D721Med (cell line): Measurements from ENCODE around the gene KLHL1.

Source experiments
- DNase-seq: peaks from one replicate; pipeline ENCODE4 v3.0.0; 2011; ENCODE audit warnings: low spot score; ENCODE audit not compliant: insufficient read length
- FAIRE-seq: peaks from 2 replicates; lab custom pipeline; 2011; peaks lifted over from hg19 to GRCh38; lab: Jason Lieb, UNC
- CTCF ChIP-seq: IDR thresholded peaks from 2 replicates; pipeline ENCODE4 v1.5.1; 2012; ENCODE audit warnings: mild to moderate bottlenecking, control low read depth; ENCODE audit not compliant: insufficient read depth; ENCODE audit errors: missing control alignments

KLHL1 gene

DNA sequence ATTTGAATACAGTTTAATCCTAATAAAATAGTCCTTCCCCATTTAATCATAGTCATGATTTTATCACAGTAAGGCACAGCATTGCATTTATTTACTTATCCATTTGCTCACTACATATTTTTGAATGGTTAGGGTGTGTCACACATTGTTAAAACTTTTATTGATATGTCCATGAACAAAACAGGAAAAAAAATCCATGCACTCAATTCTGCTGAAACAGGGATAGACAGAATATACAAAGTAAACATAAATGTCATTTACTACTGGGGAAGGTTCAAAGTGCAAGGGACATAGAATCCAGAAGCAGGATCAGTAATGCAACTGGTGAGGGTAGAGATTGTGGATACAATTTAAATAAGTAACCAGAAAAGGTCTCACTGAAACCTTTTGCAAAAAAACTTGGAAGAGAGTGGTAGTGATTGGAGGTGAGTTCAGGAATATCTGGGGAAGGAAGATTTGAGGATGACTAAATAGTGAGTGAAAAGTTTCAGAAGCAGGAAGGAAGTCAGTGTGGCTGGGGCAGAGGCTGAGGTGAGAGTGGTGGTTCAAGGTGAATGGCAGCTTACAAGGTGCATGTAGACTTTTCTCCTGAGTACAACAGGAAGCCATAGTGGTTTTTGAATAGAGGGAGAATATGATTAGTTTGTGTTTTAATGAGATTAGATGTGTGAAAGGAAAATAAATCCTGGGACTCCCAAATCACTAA lies 387.8 kb downstream of the KLHL1 start:
- TF ChIP-seq CTCF, result no peak
- DNase-seq (no peak), FAIRE-seq (no peak)

- FAIRE-seq (no peak), DNase-seq (no peak)
- no peak for TF ChIP-seq CTCF
Observed at GRCh38 chr13:69706807-69707206, 401.4 kb downstream of the KLHL1 start.

DNA sequence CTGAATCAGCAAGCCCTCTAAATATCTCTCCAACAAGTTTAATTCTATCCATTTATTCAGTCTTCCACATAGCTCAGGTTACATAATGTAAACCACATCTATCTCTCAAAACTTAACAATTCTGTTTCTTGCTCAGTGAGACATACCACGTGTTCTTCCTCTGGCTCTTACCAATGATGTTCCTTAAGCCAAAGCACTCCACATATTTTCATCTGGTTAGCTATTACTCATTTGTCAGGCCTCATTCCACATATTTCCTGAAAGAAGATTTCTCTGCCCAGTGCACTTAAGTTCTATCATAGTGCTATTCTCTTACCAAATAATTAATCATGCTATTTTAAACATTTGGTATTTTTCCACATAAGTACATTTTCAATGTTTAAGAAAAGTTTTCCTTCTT lies 403.9 kb downstream of the KLHL1 start:
- DNase-seq (no peak), FAIRE-seq (no peak)
- no peak for TF ChIP-seq CTCF

DNA sequence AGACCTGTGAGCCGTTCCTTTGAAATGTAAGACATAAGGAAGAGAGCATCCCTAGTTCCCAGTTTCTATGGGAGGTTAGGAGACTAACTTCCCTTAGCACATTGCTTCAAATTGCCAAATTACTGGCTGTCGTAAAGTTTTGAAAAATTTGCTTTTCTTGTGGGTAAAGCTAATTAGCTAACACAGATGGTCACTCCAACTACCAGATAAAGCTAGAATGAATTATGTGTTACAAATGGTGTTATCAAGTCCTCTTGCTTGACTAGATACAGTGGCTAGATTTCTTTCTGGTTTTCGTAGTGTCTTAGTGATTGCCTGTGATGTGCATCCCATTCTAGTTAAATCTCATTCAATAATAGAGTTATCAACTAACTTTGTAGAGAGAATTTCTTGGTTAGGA lies 417.3 kb downstream of the KLHL1 start:
- FAIRE-seq (no peak), DNase-seq (no peak)
- no peak for TF ChIP-seq CTCF

DNA sequence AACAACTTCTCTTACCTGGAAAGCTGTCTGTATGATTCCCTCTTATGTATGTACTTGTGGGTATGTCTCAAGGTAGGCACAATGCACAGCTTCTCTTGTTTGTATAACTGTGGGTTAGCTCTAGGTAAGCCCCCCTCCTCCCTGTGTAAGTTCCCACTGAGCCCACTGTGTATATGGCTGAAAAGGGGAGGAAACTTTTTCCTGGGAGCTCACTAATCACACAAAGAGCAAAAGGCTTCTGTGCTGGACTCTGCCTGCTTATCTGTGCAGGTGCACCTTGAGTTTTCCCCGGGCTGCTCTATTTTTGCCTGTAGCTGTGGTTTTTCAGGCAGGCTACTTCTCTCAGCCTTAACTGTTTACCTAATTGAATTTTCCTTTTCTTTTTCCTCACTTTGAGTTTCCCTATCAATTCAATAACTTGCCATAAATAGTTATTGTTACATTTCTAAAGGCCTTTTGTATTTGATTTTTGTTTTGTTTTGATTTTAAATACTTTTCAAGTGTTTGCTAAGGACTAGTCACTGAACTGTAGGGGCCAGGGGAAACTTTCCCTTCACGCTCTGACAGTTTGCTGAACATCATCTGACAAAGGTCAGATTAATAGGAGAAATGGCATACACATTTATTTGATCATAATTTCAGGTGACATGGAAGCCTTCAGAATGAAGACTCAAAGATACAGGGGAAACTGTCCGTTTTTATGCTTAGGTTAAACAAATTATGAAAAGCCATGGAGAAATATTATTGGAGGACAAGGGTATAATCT lies 424.1 kb downstream of the KLHL1 start:
- FAIRE-seq (no peak), DNase-seq (no peak)

GRCh38 chr13:69681722-69682121 lies 426.5 kb downstream of the KLHL1 start:
- DNase-seq (no peak), FAIRE-seq (no peak)
- TF ChIP-seq CTCF, result no peak

More for the DNA sequence above, 424.1 kb downstream of the KLHL1 start:
- TF ChIP-seq CTCF, result no peak

GRCh38 chr13:69677343-69677742 lies 430.9 kb downstream of the KLHL1 start:
- DNase-seq, result no peak
- no peak for TF ChIP-seq CTCF
- no peak for FAIRE-seq
